ENCODE data around the gene SPIC.
"Not testable (repeated sequence)": the region's sequence is repeated elsewhere in the genome, so short reads cannot be mapped to it uniquely, and the experiment has no call there.

SPIC gene

GRCh38 chr12:101459642-101460346 lies 15.3 kb upstream of the SPIC start:
- H3K4me3 ChIP-seq (ENCODE audit: low read depth, low read length), result no peak overlapping the region
- TF ChIP-seq CTCF (IDR thresholded peaks at IDR 0.05; ENCODE audit: borderline replicate concordance, insufficient read depth, low read depth, low read length), result no peak

GRCh38 chr12:101468948-101469347 lies 6.2 kb upstream of the SPIC start:
- no peak for TF ChIP-seq CTCF (IDR thresholded peaks at IDR 0.05; ENCODE audit: borderline replicate concordance, insufficient read depth, low read depth, low read length)
- H3K4me3 ChIP-seq (ENCODE audit: low read depth, low read length), result no peak overlapping the region

- TF ChIP-seq CTCF (IDR thresholded peaks at IDR 0.05; ENCODE audit: borderline replicate concordance, insufficient read depth, low read depth, low read length), result no peak
- H3K4me3 ChIP-seq (ENCODE audit: low read depth, low read length), result no peak overlapping the region
Measured at GRCh38 chr12:101470939-101471338, 4.2 kb upstream of the SPIC start.

- not testable (repeated sequence) for H3K4me3 ChIP-seq (ENCODE audit: low read depth, low read length)
Measured at GRCh38 chr12:101471878-101472277, 3.3 kb upstream of the SPIC start.

GRCh38 chr12:101474248-101474647 lies 888 bp upstream of the SPIC start:
- no peak for TF ChIP-seq CTCF (IDR thresholded peaks at IDR 0.05; ENCODE audit: borderline replicate concordance, insufficient read depth, low read depth, low read length)
- no peak overlapping the region for H3K4me3 ChIP-seq (ENCODE audit: low read depth, low read length)

GRCh38 chr12:101475751-101476305 lies 692 bp downstream of the SPIC start:
- no peak overlapping the region for H3K4me3 ChIP-seq (ENCODE audit: low read depth, low read length)
- TF ChIP-seq CTCF (IDR thresholded peaks at IDR 0.05; ENCODE audit: borderline replicate concordance, insufficient read depth, low read depth, low read length), result no peak

GRCh38 chr12:101480849-101481248 lies 5.7 kb downstream of the SPIC start:
- TF ChIP-seq CTCF (IDR thresholded peaks at IDR 0.05; ENCODE audit: borderline replicate concordance, insufficient read depth, low read depth, low read length), result no peak

More at GRCh38 chr12:101480849-101481248, 5.7 kb downstream of the SPIC start:
- H3K4me3 ChIP-seq (ENCODE audit: low read depth, low read length), result no peak overlapping the region
